AG09309 (cell line): Measurements from ENCODE around the gene TNIP1.

Experiments
- DNase-seq: peaks from one replicate; pipeline ENCODE4 v3.0.0-alpha.2; 2010; ENCODE audit warnings: low read depth
- H3K4me3 ChIP-seq: 2 replicates; pipeline ENCODE4 v1.5.1; 2011; ENCODE audit warnings: mild to moderate bottlenecking, low read depth, low read length, moderate library complexity; ENCODE audit not compliant: control insufficient read depth
- TF ChIP-seq, protein P1 (sequence below): IDR thresholded peaks from 2 replicates; pipeline ENCODE4 v1.5.1; 2011; ENCODE audit warnings: mild to moderate bottlenecking, low read depth, low read length, inconsistent platforms; ENCODE audit not compliant: insufficient read depth, control insufficient read depth; ENCODE audit errors: missing control alignments

The TNIP1 gene

DNA sequence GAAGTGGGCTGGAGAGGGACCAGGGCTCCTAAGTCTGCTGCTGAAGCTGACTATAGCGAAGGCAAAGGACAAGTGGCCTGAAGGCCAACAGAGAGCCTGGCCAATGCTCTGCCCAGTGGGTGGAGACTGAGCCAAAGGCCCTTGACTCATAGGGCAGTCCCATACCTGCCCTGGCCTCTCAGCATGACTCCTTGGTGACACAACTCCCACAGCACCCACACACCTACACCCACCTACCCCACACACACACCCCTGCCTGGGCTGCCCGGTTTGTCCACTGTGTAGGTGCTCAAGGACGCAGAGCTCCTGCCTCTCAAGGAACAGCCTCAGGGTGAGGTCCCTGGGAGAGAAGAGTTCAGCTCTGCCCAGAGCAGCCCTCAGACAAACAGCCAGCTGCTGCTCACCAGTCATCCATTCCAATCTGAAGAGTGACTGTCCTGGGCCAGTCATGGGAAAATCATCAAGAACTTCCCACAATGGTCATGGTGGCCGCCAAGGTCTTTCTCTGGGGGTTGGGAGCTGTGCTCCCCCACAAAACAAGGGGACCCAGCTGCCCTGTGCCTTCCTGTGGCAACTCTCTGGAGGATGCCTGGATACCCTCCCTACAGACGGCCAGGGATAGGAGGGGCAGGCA, 5.0 kb downstream of the TNIP1 start:
- TF ChIP-seq, protein P1, sequence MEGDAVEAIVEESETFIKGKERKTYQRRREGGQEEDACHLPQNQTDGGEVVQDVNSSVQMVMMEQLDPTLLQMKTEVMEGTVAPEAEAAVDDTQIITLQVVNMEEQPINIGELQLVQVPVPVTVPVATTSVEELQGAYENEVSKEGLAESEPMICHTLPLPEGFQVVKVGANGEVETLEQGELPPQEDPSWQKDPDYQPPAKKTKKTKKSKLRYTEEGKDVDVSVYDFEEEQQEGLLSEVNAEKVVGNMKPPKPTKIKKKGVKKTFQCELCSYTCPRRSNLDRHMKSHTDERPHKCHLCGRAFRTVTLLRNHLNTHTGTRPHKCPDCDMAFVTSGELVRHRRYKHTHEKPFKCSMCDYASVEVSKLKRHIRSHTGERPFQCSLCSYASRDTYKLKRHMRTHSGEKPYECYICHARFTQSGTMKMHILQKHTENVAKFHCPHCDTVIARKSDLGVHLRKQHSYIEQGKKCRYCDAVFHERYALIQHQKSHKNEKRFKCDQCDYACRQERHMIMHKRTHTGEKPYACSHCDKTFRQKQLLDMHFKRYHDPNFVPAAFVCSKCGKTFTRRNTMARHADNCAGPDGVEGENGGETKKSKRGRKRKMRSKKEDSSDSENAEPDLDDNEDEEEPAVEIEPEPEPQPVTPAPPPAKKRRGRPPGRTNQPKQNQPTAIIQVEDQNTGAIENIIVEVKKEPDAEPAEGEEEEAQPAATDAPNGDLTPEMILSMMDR, result no peak
- DNase-seq, result no peak
- no peak overlapping the region for H3K4me3 ChIP-seq

DNA sequence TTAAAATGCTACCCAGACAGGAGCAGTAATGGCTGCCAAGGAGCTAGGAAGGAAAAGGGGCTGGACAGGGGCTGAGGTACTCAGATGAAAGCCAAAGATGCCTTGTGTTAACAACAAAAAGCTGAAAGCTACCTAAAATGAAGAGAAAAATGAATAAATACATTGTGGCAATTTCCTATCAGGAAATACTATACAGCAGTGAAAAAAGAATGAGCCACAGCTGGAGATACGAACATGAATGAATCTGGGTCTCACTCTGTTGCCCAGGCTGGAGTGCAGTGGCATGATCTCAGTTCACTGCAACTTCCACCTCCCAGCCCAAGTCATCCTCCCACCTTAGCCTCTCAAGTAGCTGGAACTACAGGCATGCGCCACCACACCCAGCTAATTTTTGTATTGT, 6.3 kb downstream of the TNIP1 start:
- no peak overlapping the region for H3K4me3 ChIP-seq
- no peak for DNase-seq
- TF ChIP-seq, protein P1, result no peak

DNA sequence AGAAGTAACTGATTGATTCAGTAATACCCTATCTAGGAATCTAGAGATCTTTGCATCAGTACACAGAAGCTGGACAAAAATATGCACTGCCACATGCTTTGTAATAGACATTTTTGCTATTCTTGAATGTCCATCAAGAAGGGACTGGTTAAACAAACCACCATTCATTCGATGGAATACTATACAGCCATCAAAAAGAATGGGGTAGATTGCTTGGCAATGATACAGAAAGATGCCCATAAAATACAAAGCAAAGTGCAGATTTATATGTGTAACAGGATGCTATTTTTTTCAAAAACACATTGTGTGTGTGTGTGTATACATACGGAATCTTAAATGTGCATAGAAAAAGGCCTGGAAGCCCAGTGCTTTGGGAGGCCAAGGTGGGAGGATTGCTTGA, 7.6 kb downstream of the TNIP1 start:
- TF ChIP-seq, protein P1, result no peak
- DNase-seq, result no peak
- no peak overlapping the region for H3K4me3 ChIP-seq

DNA sequence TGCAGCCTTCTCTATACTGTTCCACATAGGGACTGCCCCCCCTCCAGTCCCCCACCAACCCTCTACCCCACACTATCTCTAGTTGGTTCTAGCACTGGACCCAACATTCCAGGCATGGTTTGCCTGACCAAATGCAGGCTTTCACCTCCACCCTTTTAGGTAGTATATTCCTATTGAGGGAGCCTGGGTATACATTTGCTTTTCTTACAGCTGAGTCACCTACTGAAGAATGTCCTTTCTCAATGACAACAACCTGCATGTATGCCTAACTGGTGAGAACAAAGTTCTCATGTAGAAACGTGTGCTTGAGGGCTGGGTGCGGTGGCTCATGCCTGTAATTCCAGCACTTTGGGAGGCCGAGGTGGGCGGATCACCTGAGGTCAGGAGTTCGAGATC, 8.2 kb downstream of the TNIP1 start:
- TF ChIP-seq, protein P1, result no peak
- no peak overlapping the region for H3K4me3 ChIP-seq
- DNase-seq, result no peak

DNA sequence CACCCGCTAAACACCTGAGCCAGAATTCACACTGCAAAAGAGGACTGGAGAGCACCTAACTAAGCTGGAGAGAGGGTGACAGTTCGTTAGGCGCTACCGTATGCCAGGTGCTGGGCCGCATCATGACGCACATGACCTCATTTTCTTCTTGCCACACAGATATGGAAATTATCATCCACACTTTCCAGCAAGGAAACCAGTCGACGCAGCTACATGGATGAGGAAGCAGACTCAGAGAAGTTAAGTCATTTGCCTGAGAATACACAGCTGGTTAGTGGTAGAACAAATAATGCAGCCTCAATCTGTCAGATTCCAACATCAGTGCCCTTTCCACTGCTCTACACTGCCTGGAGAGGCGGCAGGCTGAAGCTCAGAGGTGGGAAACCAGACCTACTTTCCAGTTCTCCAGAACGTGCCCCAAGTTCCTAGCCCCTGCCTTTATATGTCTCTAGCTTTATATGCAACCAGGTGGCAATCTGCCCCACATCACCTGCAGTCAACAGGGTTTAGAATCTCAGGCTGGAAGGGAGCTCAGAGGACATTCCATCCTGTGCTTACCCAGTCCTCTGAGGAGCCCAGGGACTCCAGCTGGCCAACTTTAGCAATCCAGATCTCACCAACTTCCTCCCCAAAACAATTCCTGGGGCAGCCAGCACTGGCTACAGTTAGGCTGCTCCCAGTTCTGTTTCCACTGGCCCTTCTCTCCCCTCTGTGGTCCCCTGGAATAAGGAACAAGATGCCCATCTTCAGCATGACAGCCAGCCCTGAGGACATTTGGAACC, 8.8 kb downstream of the TNIP1 start:
- TF ChIP-seq, protein P1, result no peak
- DNase-seq, result no peak
- H3K4me3 ChIP-seq, result no peak overlapping the region

DNA sequence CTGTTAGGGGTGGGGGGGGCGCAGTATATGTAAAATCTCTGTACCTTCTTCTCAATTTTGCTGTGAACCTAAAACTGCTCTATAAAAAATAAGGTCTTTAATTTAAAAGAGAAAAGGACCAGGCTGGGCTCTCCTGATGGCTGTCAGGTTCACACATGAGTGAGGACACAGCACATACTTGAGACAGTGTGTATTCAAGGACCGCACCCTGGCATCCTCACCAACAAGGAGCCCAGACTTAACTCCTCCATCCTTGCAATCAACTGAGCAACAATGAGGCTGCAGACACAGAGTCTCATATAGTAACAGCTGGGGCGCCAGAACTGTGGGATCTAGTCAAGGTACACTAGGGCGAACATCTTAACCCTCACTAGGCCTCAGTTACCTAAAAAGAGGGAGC, 9.8 kb downstream of the TNIP1 start:
- no peak overlapping the region for H3K4me3 ChIP-seq
- no peak for DNase-seq
- TF ChIP-seq, protein P1, result no peak
